ENCODE data around the gene EIPR1.
"Not testable (repeated sequence)": the region's sequence is repeated elsewhere in the genome, so short reads cannot be mapped to it uniquely, and the experiment has no call there.

GRCh38 chr2:3283876-3284656 is 93.6 kb downstream of the EIPR1 start:
- TF ChIP-seq, protein P1, sequence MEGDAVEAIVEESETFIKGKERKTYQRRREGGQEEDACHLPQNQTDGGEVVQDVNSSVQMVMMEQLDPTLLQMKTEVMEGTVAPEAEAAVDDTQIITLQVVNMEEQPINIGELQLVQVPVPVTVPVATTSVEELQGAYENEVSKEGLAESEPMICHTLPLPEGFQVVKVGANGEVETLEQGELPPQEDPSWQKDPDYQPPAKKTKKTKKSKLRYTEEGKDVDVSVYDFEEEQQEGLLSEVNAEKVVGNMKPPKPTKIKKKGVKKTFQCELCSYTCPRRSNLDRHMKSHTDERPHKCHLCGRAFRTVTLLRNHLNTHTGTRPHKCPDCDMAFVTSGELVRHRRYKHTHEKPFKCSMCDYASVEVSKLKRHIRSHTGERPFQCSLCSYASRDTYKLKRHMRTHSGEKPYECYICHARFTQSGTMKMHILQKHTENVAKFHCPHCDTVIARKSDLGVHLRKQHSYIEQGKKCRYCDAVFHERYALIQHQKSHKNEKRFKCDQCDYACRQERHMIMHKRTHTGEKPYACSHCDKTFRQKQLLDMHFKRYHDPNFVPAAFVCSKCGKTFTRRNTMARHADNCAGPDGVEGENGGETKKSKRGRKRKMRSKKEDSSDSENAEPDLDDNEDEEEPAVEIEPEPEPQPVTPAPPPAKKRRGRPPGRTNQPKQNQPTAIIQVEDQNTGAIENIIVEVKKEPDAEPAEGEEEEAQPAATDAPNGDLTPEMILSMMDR (IDR thresholded peaks at IDR 0.05), result not testable (repeated sequence)
- TF ChIP-seq POLR2AphosphoS5 (IDR thresholded peaks at IDR 0.05); POLR2A (IDR thresholded peaks at IDR 0.05); EP300 (IDR thresholded peaks at IDR 0.05; ENCODE audit: low read depth): not testable (repeated sequence)
